ENCODE data around the gene TCF25.
"Not testable (repeated sequence)": the region's sequence is repeated elsewhere in the genome, so short reads cannot be mapped to it uniquely, and the experiment has no call there.

DNA sequence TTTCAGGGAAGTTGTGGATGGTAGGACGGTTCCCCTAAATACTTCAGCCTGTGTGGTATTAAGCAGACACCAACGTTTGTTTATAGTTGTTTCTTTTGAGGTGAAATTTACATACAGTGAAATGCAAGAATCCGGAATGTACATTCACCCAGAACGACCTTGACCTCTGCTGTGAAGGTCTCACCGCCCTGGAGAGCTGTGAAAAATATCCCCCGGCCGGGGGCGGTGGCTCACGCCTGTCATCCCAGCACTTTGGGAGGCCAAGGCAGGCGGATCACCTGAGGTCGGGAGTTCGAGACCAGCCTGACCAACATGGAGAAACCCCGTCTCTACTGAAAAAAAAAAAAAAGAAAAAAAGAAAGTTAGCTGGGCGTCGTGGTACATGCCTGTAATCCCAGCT, 36.9 kb upstream of the TCF25 start:
- TF ChIP-seq, protein P1, sequence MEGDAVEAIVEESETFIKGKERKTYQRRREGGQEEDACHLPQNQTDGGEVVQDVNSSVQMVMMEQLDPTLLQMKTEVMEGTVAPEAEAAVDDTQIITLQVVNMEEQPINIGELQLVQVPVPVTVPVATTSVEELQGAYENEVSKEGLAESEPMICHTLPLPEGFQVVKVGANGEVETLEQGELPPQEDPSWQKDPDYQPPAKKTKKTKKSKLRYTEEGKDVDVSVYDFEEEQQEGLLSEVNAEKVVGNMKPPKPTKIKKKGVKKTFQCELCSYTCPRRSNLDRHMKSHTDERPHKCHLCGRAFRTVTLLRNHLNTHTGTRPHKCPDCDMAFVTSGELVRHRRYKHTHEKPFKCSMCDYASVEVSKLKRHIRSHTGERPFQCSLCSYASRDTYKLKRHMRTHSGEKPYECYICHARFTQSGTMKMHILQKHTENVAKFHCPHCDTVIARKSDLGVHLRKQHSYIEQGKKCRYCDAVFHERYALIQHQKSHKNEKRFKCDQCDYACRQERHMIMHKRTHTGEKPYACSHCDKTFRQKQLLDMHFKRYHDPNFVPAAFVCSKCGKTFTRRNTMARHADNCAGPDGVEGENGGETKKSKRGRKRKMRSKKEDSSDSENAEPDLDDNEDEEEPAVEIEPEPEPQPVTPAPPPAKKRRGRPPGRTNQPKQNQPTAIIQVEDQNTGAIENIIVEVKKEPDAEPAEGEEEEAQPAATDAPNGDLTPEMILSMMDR (IDR thresholded peaks at IDR 0.05 in 2 of 3, conservative IDR thresholded peaks at IDR 0.05 in 1 of 3; ENCODE audit: borderline replicate concordance in 1 of 3, insufficient read depth in 1 of 3, low read depth in 2 of 3, low read length in 2 of 3), result not testable (repeated sequence)
- not testable (repeated sequence) for TF ChIP-seq POLR2AphosphoS5 (IDR thresholded peaks at IDR 0.05; ENCODE audit: low read depth, low read length); ZFX (IDR thresholded peaks at IDR 0.05); EZH2 (IDR thresholded peaks at IDR 0.05)
- TF ChIP-seq, protein P2, sequence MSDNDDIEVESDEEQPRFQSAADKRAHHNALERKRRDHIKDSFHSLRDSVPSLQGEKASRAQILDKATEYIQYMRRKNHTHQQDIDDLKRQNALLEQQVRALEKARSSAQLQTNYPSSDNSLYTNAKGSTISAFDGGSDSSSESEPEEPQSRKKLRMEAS (IDR thresholded peaks at IDR 0.05), result not testable (repeated sequence)
- TF ChIP-seq, protein P3, sequence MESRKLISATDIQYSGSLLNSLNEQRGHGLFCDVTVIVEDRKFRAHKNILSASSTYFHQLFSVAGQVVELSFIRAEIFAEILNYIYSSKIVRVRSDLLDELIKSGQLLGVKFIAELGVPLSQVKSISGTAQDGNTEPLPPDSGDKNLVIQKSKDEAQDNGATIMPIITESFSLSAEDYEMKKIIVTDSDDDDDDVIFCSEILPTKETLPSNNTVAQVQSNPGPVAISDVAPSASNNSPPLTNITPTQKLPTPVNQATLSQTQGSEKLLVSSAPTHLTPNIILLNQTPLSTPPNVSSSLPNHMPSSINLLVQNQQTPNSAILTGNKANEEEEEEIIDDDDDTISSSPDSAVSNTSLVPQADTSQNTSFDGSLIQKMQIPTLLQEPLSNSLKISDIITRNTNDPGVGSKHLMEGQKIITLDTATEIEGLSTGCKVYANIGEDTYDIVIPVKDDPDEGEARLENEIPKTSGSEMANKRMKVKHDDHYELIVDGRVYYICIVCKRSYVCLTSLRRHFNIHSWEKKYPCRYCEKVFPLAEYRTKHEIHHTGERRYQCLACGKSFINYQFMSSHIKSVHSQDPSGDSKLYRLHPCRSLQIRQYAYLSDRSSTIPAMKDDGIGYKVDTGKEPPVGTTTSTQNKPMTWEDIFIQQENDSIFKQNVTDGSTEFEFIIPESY (IDR thresholded peaks at IDR 0.05; ENCODE audit: extremely low read depth, insufficient replicate concordance, low read length), result not testable (repeated sequence)

All from HCT116 (cell line).